ENCODE results near the gene FAIM.

The FAIM gene

DNA sequence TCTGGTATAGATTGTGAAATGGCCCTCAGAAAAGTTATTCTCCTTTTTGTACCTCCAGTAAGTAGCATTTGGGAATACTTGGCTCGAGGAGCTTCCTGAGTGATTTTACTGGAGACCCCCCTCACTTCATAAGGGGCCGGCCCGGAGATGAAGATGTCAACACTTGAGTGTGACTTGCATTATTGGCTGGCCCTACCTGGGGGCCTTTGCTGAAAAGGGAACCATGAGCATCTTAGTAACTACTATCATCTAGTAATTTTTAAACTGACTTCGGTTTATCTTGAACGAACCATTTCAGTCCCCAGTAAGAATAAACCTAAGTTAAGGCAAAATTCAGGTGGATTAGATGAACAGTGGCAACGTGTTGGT, 1.3 kb downstream of the FAIM start:
- DNase-seq (ENCODE audit: low spot score), result no peak
- in situ Hi-C loops (cut with MboI; ENCODE audit: low pct_unique_long_range_greater_than_20kb, low sequenced_read_pairs, unreplicated experiment), result no loop called here
- TF ChIP-seq, protein P1, sequence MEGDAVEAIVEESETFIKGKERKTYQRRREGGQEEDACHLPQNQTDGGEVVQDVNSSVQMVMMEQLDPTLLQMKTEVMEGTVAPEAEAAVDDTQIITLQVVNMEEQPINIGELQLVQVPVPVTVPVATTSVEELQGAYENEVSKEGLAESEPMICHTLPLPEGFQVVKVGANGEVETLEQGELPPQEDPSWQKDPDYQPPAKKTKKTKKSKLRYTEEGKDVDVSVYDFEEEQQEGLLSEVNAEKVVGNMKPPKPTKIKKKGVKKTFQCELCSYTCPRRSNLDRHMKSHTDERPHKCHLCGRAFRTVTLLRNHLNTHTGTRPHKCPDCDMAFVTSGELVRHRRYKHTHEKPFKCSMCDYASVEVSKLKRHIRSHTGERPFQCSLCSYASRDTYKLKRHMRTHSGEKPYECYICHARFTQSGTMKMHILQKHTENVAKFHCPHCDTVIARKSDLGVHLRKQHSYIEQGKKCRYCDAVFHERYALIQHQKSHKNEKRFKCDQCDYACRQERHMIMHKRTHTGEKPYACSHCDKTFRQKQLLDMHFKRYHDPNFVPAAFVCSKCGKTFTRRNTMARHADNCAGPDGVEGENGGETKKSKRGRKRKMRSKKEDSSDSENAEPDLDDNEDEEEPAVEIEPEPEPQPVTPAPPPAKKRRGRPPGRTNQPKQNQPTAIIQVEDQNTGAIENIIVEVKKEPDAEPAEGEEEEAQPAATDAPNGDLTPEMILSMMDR (IDR thresholded peaks at IDR 0.05; ENCODE audit: extremely low read depth, insufficient read depth, missing control alignments), result no peak

DNA sequence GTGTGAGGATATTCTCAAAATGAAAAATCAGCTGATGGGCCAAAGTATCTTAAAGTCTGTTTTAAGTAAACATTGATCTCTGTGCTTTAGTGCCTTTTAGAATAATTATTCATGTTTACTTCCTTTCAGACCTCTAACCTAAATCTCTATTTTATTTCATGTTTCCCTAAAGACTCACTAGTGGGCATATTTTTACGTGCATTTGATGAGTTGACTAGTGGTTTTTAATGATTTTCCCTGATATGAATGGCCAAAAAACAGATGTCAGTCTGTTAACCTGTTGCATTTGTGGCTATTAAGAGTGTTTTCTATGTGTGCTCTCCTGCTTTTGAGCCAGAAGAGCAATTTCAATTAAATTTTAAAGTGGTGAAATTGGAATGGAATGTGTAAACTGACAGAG, 6.9 kb downstream of the FAIM start:
- no peak for DNase-seq (ENCODE audit: low spot score)
- TF ChIP-seq, protein P1 (IDR thresholded peaks at IDR 0.05; ENCODE audit: extremely low read depth, insufficient read depth, missing control alignments), result no peak
- in situ Hi-C loops (cut with MboI; ENCODE audit: low pct_unique_long_range_greater_than_20kb, low sequenced_read_pairs, unreplicated experiment), result no loop called here

DNA sequence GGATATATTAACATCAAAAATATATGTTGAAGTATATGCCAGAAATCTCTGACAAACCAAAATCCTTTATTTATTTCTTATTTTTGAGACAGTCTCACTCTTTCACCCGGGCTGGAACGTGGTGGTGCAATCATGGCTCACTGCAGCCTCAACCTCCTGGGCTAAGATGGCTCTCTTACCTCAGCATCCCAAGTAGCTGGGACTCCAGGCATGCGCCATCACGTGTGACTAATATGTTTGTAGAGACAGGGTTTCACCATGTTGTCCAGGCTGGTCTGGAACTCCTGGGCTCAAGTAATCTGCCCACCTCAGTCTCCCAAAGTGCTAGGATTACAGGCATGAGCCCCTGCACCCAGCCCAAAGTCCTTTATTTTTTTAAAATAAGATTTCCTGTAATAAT, 11.9 kb downstream of the FAIM start:
- in situ Hi-C loops (cut with MboI; ENCODE audit: low pct_unique_long_range_greater_than_20kb, low sequenced_read_pairs, unreplicated experiment), result no loop called here
- DNase-seq (ENCODE audit: low spot score), result no peak
- TF ChIP-seq, protein P1 (IDR thresholded peaks at IDR 0.05; ENCODE audit: extremely low read depth, insufficient read depth, missing control alignments), result no peak

DNA sequence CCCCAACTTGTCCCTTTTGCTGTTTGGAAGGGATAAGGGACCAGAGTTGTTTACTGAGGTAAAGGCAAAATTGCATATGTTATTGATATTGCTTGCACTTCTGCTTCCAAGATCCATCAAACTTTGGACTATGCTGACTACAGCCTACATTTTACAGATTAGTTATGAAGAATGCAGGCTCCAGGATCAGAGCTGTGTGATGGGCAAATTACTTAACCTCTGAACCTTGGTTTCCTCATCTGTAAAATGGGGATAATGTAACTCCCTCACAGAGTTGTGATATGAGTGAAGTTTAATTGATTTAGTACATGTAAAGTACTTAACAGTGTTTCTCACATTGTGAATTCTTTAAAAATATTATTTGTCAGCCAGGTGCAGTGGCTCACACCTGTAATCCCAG, 15.9 kb downstream of the FAIM start:
- in situ Hi-C loops (cut with MboI; ENCODE audit: low pct_unique_long_range_greater_than_20kb, low sequenced_read_pairs, unreplicated experiment), result no loop called here
- TF ChIP-seq, protein P1 (IDR thresholded peaks at IDR 0.05; ENCODE audit: extremely low read depth, insufficient read depth, missing control alignments), result no peak
- no peak for DNase-seq (ENCODE audit: low spot score)

DNA sequence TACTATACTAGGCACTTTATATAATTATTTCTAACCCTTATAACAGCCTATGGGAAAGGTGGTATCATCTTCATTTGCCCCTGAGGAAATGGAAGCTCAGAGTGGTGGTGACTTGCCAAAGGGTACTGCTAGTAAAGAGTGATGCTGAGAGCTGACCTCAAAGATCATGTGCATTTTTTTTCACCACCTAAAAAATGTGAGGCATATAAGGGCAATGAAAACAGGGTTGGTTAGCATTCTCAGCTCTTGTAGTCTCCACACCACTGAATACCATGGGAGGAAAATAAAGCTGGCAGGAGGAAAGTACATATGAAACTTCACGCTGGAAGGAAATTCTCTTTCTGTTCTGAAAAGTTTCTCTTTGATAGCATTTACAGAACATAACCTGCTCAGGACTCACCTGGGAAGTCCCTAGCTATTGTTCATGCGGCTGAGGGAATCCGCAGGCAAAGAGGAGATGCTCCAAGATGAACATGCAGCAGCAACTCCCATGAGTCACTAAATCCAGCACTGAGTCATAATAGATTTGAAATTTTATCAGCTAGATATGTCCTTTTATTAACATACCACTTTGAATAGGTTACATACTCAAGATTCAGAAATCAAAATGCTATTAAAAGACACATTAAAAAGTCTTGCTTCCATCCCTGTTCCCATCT, 17.3 kb downstream of the FAIM start:
- in situ Hi-C loops (cut with MboI; ENCODE audit: low pct_unique_long_range_greater_than_20kb, low sequenced_read_pairs, unreplicated experiment), result no loop called here
- DNase-seq (ENCODE audit: low spot score), result no peak
- TF ChIP-seq, protein P1 (IDR thresholded peaks at IDR 0.05; ENCODE audit: extremely low read depth, insufficient read depth, missing control alignments), result no peak

DNA sequence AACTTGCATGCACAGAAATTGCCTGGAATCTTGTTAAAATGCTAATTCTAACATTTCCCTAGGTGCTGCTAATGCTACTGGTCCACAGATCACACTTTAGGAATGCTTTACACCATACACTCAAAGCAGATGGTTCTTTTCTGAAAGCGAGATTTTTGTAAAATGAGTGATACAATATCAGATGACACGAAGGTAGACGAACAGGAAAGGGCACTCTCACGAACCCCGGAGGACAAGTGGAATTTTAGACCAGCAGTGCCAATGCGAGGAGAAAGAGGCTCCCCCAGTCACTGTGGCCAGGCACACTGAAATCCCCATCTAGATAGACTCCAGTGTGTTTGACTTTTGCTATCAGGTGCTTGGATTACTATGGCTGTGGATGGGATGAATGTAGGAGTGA, 21.0 kb downstream of the FAIM start:
- TF ChIP-seq, protein P1 (IDR thresholded peaks at IDR 0.05; ENCODE audit: extremely low read depth, insufficient read depth, missing control alignments), result no peak
- in situ Hi-C loops (cut with MboI; ENCODE audit: low pct_unique_long_range_greater_than_20kb, low sequenced_read_pairs, unreplicated experiment), result no loop called here
- DNase-seq (ENCODE audit: low spot score), result no peak

All from GM13977 (cell line).